Ishikawa (cell line): ENCODE measurements around the gene CENPS.

Source experiments
- CEBPB ChIP-seq: IDR thresholded peaks from 2 replicates; pipeline ENCODE4 v1.6.1; 2012
- CREB1 ChIP-seq: IDR thresholded peaks from 2 replicates; pipeline ENCODE4 v1.6.1; 2012; ENCODE audit warnings: low read depth
- EGR1 ChIP-seq: IDR thresholded peaks from 2 replicates; pipeline ENCODE4 v1.6.1; 2012
- EP300 ChIP-seq: IDR thresholded peaks from 2 replicates; pipeline ENCODE4 v1.6.1; 2012; ENCODE audit warnings: borderline replicate concordance
- FOXM1 ChIP-seq: IDR thresholded peaks from 2 replicates; pipeline ENCODE4 v1.6.1; 2012; ENCODE audit warnings: low read depth, borderline replicate concordance
- NFIC ChIP-seq: IDR thresholded peaks from 2 replicates; pipeline ENCODE4 v1.6.1; 2012
- RAD21 ChIP-seq: IDR thresholded peaks from 2 replicates; pipeline ENCODE4 v1.6.1; 2012; ENCODE audit warnings: low read depth
- TAF1 ChIP-seq: IDR thresholded peaks from 2 replicates; pipeline ENCODE4 v1.6.1; 2012; ENCODE audit warnings: low read depth, mild to moderate bottlenecking
- TCF12 ChIP-seq: IDR thresholded peaks from 2 replicates; pipeline ENCODE4 v1.6.1; 2012; ENCODE audit warnings: low read depth
- TEAD4 ChIP-seq: IDR thresholded peaks from 2 replicates; pipeline ENCODE4 v1.6.1; 2012
- YY1 ChIP-seq: IDR thresholded peaks from 2 replicates; pipeline ENCODE4 v1.6.1; 2012; ENCODE audit warnings: low read depth
- ZBTB7A ChIP-seq: IDR thresholded peaks from 2 replicates; pipeline ENCODE4 v1.6.1; 2012; ENCODE audit warnings: low read depth
- TF ChIP-seq, protein P1 (sequence below): IDR thresholded peaks from 2 replicates; pipeline ENCODE4 v1.6.1; 2012
- TF ChIP-seq, protein P2 (sequence below): IDR thresholded peaks from 2 replicates; pipeline ENCODE4 v1.6.1; 2012
- TF ChIP-seq, protein P3 (sequence below): IDR thresholded peaks from 2 replicates; pipeline ENCODE4 v1.6.1; 2012; ENCODE audit warnings: low read depth, mild to moderate bottlenecking

The CENPS gene

DNA sequence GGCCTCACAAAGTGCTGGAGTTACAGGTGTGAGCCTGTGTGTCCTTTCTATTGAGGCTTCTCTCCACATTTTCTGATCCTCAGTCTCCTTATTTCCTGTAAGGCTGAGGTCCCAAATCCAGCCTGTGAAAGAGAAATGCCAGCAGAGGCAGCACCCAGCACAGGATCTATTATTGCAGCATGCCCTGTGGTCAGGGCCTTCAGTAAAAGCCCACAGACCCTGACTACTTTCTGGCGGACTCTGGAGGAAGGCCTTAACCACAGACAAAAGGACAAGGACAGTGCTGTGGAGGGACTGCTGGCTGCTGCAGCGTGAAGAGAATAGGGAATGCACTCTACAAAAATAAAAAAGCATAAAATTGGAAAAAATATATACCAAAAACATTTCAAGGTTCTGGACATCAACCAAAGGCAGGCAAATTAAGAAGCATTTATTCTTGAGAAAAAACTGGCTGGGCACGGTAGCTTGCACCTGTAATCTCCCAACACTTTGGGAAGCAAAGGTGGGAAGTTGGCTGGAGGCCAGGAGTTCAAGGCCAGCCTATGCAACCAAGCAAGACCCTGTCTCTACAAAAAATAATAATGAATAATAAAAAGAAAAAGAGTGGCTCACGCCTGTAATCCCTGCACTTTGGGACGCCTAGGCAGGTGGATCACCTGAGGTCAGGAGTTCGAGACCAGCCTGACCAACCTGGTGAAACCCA lies 40.8 kb upstream of the CENPS start:
- TF ChIP-seq RAD21 = no peak
- TF ChIP-seq, protein P1, sequence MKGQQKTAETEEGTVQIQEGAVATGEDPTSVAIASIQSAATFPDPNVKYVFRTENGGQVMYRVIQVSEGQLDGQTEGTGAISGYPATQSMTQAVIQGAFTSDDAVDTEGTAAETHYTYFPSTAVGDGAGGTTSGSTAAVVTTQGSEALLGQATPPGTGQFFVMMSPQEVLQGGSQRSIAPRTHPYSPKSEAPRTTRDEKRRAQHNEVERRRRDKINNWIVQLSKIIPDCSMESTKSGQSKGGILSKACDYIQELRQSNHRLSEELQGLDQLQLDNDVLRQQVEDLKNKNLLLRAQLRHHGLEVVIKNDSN = no peak

DNA sequence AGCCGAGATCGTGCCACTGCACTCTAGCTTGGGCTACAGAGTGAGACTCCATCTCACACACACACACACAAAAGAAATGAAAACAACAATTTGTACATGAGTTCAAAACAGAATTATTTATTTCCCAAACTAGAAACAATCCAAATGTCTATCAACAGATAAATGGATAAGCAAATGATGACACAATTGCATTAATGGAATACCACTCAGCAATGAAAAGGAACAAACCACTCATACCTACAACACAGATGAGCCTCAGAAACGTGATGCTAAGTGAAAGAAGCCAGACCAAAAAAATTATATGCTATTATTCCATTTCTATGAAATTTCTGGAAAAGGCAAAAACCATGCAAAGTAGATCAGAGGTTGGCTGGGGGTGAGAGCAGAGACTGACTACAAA lies 33.4 kb upstream of the CENPS start:
- TF ChIP-seq FOXM1 (no peak), TAF1 (no peak), EP300 (no peak), CREB1 (no peak), ZBTB7A (no peak), NFIC (no peak), CEBPB (no peak), YY1 (no peak), RAD21 (no peak), TEAD4 (no peak), TCF12 (no peak), EGR1 (no peak)
- TF ChIP-seq, protein P2, sequence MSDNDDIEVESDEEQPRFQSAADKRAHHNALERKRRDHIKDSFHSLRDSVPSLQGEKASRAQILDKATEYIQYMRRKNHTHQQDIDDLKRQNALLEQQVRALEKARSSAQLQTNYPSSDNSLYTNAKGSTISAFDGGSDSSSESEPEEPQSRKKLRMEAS = no peak
- TF ChIP-seq, protein P1 = no peak
- TF ChIP-seq, protein P3, sequence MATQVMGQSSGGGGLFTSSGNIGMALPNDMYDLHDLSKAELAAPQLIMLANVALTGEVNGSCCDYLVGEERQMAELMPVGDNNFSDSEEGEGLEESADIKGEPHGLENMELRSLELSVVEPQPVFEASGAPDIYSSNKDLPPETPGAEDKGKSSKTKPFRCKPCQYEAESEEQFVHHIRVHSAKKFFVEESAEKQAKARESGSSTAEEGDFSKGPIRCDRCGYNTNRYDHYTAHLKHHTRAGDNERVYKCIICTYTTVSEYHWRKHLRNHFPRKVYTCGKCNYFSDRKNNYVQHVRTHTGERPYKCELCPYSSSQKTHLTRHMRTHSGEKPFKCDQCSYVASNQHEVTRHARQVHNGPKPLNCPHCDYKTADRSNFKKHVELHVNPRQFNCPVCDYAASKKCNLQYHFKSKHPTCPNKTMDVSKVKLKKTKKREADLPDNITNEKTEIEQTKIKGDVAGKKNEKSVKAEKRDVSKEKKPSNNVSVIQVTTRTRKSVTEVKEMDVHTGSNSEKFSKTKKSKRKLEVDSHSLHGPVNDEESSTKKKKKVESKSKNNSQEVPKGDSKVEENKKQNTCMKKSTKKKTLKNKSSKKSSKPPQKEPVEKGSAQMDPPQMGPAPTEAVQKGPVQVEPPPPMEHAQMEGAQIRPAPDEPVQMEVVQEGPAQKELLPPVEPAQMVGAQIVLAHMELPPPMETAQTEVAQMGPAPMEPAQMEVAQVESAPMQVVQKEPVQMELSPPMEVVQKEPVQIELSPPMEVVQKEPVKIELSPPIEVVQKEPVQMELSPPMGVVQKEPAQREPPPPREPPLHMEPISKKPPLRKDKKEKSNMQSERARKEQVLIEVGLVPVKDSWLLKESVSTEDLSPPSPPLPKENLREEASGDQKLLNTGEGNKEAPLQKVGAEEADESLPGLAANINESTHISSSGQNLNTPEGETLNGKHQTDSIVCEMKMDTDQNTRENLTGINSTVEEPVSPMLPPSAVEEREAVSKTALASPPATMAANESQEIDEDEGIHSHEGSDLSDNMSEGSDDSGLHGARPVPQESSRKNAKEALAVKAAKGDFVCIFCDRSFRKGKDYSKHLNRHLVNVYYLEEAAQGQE = no peak

DNA sequence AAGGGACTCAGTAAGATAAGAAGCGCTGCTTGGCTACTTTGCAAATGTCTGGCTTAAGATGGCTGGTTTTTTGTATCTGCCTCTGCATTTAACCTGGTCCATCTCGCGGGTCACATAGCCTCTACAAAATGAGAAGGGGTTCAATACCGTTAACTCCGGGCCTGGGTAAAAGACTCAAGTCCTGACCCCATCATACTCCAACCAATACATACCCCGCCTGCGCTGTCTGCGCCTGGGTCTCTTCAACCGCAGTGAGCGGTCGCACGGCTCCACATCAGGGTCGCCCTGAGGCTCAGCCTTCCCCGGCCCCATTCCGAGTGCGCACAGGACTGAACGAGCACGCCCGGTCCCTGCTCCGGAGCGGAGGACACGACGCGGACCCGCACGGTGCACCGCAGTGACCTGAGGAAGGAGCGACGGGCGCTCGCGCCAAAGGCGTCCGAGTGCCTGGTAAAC lies 31.9 kb upstream of the CENPS start:
- TF ChIP-seq CREB1 (no peak), CEBPB (no peak), RAD21 (no peak), TEAD4 (no peak), FOXM1 (no peak), YY1 (no peak), TCF12 (no peak), ZBTB7A (no peak), EGR1 (no peak)
- TF ChIP-seq, protein P1 = no peak
- TF ChIP-seq, protein P3 = no peak

DNA sequence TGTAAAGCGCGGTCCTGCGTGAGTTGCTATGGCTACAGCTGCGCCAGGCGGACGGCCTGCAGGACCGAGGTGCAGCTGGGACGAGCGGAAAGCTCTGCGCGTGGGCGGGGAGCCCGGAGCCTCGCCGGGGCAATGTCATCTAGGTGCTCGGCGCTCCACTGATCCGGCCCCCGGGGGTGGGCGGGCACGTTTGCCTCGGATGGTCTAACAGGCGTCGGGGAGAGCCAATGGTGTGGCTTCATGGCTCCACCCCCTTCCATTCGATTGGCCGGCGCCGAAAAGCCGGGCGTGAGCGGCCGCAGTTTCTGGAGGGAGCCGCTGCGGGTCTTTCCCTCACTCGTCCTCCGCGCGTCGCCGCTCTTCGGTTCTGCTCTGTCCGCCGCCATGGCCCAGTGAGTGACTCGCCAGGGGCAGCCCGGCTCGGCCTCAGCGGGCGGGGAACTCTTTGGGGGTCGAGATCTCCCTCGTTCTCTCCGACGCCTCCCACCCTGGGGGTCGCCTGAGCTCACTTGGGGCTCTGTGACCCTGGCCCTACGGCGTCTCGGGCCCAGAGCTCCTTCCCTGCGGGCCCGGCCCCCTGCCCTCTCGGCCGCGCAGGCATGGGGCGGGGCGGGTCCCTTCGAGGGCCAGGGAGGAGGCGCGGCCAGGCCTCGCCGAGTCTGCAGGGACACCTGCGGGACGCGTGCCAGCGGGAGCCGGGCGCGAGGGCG lies 31.3 kb upstream of the CENPS start, which contains the start of gene PGD:
Gene PGD, plus strand, starts transcription at position 331 of the 710 bp plus-strand sequence. Its CDS starts 54 bp downstream, at position 385.
- TF ChIP-seq FOXM1 = peak; percentile 62; the same call in 1 of the 2 replicates
- TF ChIP-seq YY1 = peak; percentile 83
- TF ChIP-seq TEAD4 = 0 out of 2 replicates have a peak, but pooled peaks have one; percentile 4
- no peak for TF ChIP-seq CEBPB
- peak; percentile 95 for TF ChIP-seq TAF1
- TF ChIP-seq TCF12 = no peak; the same call in none of the 2 replicates
- TF ChIP-seq CREB1 = 0 out of 2 replicates have a peak, but pooled peaks have one; percentile 31
- peak; percentile 86 for TF ChIP-seq ZBTB7A
- TF ChIP-seq, protein P2 = peak; percentile 78
- no peak for TF ChIP-seq EP300
- peak; percentile 100 for TF ChIP-seq EGR1
- TF ChIP-seq, protein P1 = no peak
- peak; percentile 73 for TF ChIP-seq NFIC
- TF ChIP-seq, protein P3 = no peak
